NCI-H2196 treated with DMSO at 0.1 percent for 48 hours (cell line): ENCODE results near the gene TMPRSS11B.
"Not testable (repeated sequence)": the region's sequence is repeated elsewhere in the genome, so short reads cannot be mapped to it uniquely, and the experiment has no call there.

ENCODE experiments used
- DNase-seq: peaks from one replicate; lab custom pipeline; 2025; ENCODE audit not compliant: unreplicated experiment; lab: John Stamatoyannopoulos, UW

TMPRSS11B gene

DNA sequence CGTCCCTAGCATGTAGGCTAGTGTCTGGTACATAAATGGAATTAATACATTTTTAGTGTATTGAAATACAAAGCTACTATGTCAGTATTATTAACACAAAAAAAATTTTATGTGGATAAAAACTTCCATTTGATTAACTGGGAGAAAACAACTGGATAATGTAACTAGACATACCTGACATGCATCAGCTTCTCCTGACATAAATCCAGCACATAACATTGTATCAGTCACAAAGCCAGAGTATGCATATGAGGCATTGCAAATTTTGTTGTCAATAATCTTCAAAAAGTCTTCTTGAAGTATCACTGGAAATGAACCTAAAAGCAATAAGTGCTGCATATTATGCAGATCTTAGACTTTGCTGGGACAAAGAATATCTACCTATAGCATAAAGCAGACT is 16.9 kb downstream of the TMPRSS11B start:
- DNase-seq: no peak

- DNase-seq: no peak
Observed at GRCh38 chr4:68218044-68218443, 27.4 kb downstream of the TMPRSS11B start.

GRCh38 chr4:68216501-68216900 is 29.0 kb downstream of the TMPRSS11B start:
- no peak for DNase-seq

DNA sequence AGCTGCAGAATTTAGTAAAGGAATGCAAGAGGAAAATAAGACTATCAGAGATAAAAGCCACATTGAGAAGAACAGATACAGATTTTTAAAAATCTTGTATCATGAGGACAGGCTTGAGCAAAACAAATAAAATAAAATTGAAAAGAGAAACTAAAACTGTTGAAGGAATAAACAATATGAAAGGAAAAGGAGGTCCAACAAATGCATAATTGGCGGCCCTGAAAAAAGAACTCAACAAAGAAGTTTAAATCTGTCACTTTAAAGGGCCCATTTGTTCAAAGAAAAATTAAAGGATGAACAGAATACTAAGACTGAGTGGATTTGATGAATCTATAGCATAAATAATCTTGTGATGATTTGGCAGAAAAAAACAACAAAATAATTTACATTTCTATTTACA is 36.5 kb downstream of the TMPRSS11B start:
- DNase-seq: no peak

DNA sequence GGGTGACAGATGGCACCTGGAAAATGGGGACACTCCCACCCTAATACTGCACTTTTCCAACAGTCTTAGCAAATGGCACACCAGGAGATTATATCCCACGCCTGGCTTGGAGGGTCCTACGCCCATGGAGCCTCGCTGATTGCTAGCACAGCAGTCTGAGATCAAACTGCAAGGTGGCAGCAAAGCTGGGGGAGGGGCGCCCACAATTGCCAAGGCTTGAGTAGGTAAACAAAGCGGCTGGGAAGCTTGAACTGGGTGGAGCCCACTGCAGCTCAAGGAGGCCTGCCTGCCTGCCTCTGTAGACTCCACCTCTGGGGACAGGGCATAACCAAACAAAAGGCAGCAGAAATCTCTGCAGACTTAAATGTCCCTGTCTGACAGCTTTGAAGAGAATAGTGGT is 51.2 kb downstream of the TMPRSS11B start:
- DNase-seq: not testable (repeated sequence)

DNA sequence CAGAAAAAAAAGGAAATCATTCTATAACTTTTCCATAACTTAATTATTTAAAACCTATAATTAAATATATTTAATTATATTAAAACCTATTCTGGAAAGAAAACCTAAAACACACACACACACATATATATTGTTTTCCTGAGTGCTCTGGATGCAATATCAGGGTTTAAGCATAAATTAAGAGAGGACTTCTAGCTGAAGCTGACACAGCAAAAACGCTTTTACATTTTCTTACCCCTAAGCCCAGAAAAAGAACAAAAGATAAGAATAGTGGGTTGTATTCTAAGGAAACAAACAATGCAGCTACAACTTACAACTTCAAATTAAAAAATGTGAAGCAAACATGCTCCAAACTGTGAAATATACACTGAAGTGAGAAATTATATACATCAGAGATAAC is 52.3 kb downstream of the TMPRSS11B start:
- no peak for DNase-seq

DNA sequence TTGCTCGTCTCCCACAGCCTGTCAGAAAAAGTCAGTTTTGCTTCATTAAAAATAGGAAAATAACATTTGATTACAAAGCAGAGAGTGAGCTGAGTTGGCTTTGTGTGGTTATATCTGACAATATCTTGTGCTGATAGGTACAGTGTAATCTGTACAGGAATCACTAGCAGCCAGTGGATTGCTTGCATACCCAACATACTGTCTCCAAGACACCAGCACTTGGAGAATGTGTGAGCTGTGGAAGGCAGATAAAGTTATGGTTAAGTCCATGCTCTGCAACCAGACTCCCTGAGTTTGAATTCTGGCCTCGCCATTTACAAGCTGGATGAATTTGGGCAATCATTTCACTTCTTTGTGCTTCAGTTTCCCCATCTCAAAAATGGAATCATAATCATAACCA is 58.3 kb downstream of the TMPRSS11B start:
- no peak for DNase-seq

DNA sequence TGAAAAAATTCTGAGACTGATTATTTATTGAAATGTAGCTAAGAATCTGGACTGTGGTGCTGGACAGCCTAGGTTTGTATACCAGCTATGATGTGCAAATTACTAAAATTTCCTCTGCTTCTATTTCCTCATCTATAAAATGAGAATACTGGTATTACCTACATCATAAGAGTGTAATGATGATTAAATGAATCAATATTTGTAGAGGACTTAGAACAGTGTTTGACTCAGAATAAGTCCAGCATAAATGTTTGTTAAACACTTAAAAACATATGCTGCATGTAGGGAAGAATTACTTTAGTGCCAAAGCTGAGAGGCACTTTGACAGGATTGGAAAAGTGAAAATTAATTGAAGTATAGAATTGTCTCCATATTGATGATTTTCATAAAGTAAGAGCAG is 60.6 kb downstream of the TMPRSS11B start:
- no peak for DNase-seq

DNA sequence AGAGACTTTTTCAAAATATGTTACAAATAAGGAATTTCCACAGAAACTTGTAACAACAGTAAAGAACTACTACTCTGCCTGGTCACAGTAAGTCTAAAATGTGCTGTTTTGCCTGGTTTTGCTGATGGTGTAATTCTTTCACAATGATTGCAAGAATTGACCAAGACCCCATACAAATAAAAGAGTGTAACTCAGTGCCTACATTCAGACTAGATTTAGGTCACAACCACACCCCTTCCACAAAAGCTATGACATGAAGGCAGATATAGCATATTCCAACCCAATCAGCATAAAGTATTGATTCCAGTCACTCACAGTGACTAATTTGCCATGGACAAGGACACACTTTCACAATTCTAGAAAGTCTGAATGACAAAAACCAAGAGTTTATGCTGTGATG is 62.1 kb downstream of the TMPRSS11B start:
- no peak for DNase-seq

DNA sequence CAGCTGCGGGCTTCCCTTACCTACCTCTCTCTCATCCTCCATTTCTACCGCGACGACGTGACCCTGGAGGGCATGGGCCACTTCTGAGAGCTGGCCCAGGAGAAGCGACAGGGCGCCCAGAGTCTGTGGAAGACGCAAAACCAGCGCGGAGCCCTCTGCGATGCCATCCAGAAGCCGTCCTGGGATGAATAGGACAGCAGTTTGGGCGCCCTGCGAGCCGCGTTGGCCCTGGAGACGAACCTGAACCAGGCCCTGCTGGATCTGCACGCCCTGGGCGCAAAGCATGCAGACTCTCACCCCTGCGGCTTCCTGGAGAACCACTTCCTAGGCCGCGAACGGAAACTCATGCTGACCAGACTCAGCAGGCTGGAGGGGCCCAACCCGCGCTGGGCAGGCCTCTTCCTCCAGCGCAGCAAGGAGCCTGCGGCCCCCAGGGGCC is 63.1 kb downstream of the TMPRSS11B start:
- DNase-seq: no peak

- DNase-seq: no peak
Observed at GRCh38 chr4:68180849-68181526, 64.5 kb downstream of the TMPRSS11B start.

GRCh38 chr4:68176904-68177303 is 68.6 kb downstream of the TMPRSS11B start:
- no peak for DNase-seq
